ENCODE data around the gene CNP. TPM values are rescaled to one million over a fixed set of nuclear protein-coding genes. Genes with fewer than 3 reads are reported as not detected.

Gene CNP
- total RNA-seq, result 40.6 and 42.2 TPM in 2 replicates

GRCh38 chr17:41966463-41967140, at the start of gene CNP:
Gene CNP (plus strand): TSS chr17:41966795. CDS start chr17:41966885, 90 bp downstream.

DNA sequence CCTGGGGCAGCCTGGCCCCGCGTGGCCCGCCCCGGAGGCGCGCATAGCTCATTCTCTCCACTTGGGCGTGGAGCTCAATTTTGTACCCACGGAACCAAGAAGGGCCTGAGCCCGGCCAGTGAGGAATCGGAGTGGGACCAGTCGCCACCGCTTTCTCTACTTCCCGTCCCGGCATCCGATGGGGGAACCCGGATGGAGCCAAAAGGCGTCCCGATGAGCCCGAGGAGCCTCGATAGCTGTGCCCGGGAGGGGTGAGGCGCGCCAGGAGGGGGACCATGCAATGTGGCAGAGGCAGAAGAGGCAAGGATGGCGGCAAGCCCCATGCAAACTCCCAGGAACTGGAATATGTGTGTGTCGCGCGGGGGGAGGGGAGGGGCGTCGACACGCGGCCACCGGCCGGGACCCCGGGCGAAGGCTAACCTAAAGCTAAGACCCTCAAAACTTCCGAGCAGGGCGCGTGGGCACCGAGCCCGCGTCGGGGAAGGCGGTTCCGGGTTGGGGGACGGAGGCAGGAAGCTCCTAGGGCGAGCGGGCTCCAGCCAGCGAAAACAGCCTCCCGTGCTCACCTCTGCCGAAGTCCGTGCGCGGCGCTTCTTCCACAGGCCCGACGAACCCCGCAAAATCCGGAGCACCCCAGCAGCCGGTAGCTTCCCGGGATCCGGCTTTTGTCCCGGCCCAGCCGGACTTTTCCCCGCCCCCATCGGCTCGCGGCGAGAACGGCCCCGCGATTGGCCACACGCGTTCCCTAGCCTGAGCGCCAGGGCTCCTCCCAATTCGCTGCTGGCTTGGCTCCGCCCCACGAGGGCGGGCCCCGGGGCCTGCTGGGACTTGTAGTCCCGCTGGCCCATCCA, 48.1 kb upstream of the CNP start, which contains the start of gene ACLY:
Gene ACLY (minus strand): TSS at position 638 of the 851 bp plus-strand sequence. CDS start 5,078 bp downstream, outside the sequence.

DNA sequence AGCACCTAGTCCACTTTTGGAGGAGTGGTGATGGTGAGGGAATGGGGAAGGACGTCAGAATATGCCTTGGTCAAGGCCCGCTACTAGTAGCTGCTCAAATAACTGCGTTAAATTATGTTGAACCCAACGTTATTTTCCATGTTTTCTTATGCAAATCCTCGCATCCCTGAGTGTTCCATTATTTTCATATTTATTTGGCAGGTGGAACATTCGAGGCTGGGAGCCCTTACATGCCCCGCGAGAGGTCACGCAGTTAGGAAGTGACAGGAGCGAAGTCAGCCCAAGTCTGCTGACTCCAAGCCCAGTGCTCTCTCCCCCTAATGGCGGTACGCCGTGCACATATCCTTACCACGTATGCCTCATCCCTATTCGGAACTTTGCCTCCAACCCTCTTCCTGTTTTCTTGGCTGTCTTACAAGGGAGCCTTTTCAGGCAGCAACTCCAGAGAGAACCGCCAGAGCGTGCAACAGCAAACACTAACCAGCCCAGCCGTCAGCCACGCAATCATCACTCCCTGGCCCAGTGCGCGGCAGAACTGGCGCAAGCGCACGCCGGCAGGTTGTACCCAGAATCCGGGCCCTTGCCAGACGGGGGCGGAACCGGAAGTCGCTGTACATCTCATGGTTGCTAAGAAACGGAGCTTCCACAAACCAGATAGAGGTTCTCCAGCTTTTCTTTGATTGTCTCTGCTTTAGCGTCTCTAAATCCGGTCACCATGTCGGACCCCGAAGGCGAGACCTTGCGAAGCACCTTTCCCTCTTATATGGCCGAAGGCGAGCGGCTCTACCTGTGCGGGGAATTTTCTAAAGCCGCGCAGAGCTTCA, 36.4 kb upstream of the CNP start, which contains the start of gene ODAD4:
Gene ODAD4 (plus strand): TSS at position 609 of the 824 bp plus-strand sequence. CDS start 107 bp downstream, at position 716.

GRCh38 chr17:42016941-42017865, 50.6 kb downstream of the CNP start, which contains the start of gene DNAJC7:
Gene DNAJC7 (minus strand): TSS chr17:42017439. CDS start chr17:42017416, 23 bp downstream.

GRCh38 chr17:42019509-42020404, 53.2 kb downstream of the CNP start, which contains the start of gene NKIRAS2:
Gene NKIRAS2 (plus strand): TSS chr17:42020090. CDS start chr17:42021578, 1,488 bp downstream.

Other genes starting within 250 kb of the CNP start
- under 0.01 TPM in 1 of 2 replicates, not detected in the other for gene HAP1, start 232.2 kb upstream of the CNP start, total RNA-seq
- 4.5 and 7.6 TPM in 2 replicates for gene JUP, start 180.1 kb upstream of the CNP start, total RNA-seq
- gene P3H4, start 154.8 kb upstream of the CNP start, total RNA-seq, result 43.2 and 79.7 TPM in 2 replicates
- 239 and 477 TPM in 2 replicates for gene FKBP10, start 153.8 kb upstream of the CNP start, total RNA-seq
- gene NT5C3B, start 130.6 kb upstream of the CNP start, total RNA-seq, result 55.6 and 76.4 TPM in 2 replicates
- gene KLHL10, start 129.0 kb upstream of the CNP start, total RNA-seq, result 0.12 TPM in 1 of 2 replicates, not detected in the other
- 34.4 and 35.9 TPM in 2 replicates for gene KLHL11, start 101.4 kb upstream of the CNP start, total RNA-seq
- 334 and 491 TPM in 2 replicates for gene ACLY, start 47.8 kb upstream of the CNP start, total RNA-seq
- 0.50 and 1.3 TPM in 2 replicates for gene ODAD4, start 36.2 kb upstream of the CNP start, total RNA-seq
- 64.4 and 91.4 TPM in 2 replicates for gene DNAJC7, start 50.6 kb downstream of the CNP start, total RNA-seq
- 17.3 and 19.7 TPM in 2 replicates for gene NKIRAS2, start 53.3 kb downstream of the CNP start, total RNA-seq
- 0.22 and 0.37 TPM in 2 replicates for gene C17orf113, start 83.8 kb downstream of the CNP start, total RNA-seq
- not detected in 2 replicates for gene ZNF385C, start 131.7 kb downstream of the CNP start, total RNA-seq
- gene DHX58, start 145.9 kb downstream of the CNP start, total RNA-seq, result 10.3 and 17.4 TPM in 2 replicates
- 8.7 and 10.7 TPM in 2 replicates for gene KAT2A, start 154.6 kb downstream of the CNP start, total RNA-seq
- not detected in 2 replicates for gene HSPB9, start 156.0 kb downstream of the CNP start, total RNA-seq
- gene RAB5C, start 188.2 kb downstream of the CNP start, total RNA-seq, result 46.0 and 62.3 TPM in 2 replicates
- not detected in 2 replicates for gene KCNH4, start 214.3 kb downstream of the CNP start, total RNA-seq
- not detected in 2 replicates for gene HCRT, start 218.7 kb downstream of the CNP start, total RNA-seq
- 13.3 and 16.5 TPM in 2 replicates for gene GHDC, start 227.7 kb downstream of the CNP start, total RNA-seq